HG02885 (cell line): ENCODE results near the gene TAF10.

Source experiments
- ATAC-seq: cut with Tn5 transposase; IDR thresholded peaks from one replicate; pipeline ENCODE4 v1.9.1; 2021; ENCODE audit warnings: mild to moderate bottlenecking; ENCODE audit not compliant: unreplicated experiment, poor library complexity

TAF10 gene

DNA sequence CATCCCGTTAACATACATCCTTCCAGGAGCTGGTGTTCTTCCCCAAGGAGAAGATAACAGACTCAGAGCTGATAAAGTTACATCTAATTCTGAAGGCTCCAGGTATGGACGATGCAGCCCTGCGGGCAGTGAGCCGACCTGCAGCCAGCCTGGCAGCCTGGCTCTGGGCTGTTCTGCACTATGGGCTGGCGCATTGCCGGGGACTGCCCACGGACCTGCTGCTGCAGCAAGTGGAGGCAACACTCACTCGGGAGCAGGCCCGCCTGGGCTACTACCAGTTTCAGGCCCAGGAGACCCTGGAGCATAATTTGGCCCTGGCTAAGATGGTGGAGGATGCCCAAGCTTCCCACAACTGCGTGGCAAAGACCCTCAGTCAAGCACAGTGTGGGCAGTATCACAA is 48.3 kb downstream of the TAF10 start:
- ATAC-seq, result no peak

DNA sequence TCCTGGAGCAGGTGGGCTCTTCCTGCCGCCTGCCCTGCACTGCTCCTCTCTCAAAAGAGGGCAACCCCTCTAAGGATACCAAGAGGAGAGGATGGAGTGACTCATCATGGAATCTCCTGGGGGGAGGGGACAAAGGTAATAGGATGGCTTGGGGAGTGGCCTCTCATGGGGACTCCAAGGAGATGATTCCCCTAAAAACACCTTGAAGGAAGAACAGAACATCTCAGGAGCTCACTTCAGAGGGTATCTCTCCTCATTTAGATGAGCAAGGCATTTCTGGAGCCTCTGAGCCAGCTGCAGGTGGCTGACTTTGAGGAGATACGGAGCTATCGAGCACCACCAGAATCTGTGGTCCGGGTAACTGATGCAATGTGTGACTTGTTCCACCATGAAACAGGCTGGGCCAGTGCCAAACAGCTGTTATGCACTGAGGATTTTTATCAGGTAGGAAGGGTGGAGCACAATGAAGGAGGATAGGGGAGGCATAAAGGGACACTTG is 48.8 kb downstream of the TAF10 start:
- no peak for ATAC-seq

DNA sequence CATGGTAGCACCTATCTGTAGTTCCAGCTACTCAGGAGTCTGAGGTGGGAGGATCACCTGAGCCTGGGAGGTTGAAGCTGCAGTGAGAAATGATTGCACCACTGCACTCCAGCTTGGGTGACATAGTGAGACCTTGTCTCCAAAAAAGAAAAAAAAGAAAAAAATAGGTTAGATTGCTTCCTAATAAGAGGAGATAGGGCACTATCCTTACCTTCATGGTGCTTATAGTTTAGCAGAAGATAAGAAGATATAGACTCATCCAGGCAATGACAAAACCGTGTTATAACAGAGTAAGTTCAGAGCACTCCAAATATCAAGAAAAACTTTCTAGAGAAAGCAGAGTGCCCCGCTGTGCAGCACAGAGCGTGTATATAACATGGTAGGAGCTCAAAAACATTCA is 50.7 kb downstream of the TAF10 start:
- no peak for ATAC-seq
